ENCODE measurements around the gene MUC5B.
"Not testable (repeated sequence)": the region's sequence is repeated elsewhere in the genome, so short reads cannot be mapped to it uniquely, and the experiment has no call there.

The MUC5B gene

GRCh38 chr11:1222491-1223345 is at the start of gene MUC5B:
MUC5B (plus strand) TSS chr11:1223066; CDS start chr11:1223124, 58 bp downstream.
- H3K36me3 ChIP-seq (ENCODE audit: insufficient read depth, low read length), result no peaks in the 10 kb centered on the region
- no peaks in the 10 kb centered on the region for H3K27me3 ChIP-seq (ENCODE audit: insufficient read depth, low read length)
- H3K9ac ChIP-seq (ENCODE audit: low read length), result no peak within 1 kb of the TSS
- H3F3A ChIP-seq (ENCODE audit: insufficient read depth, low read length), result no peaks in the 10 kb centered on the region
- no peak within 1 kb of the TSS for H3K4me2 ChIP-seq (ENCODE audit: low read length)
- no peaks in the 10 kb centered on the region for H3K4me1 ChIP-seq (ENCODE audit: insufficient read depth, low read length, severe bottlenecking)
- no peaks in the 10 kb centered on the region for H3K9me2 ChIP-seq (ENCODE audit: low read depth, low read length)
- H3K79me2 ChIP-seq (ENCODE audit: insufficient read depth, low read length), result no peaks in the 10 kb centered on the region
- H3K4me3 ChIP-seq (ENCODE audit: low read depth, low read length, poor library complexity, severe bottlenecking), result no peak within 1 kb of the TSS
- no peaks in the 10 kb centered on the region for H3K9me3 ChIP-seq (ENCODE audit: low read length)
- H3K27ac ChIP-seq (ENCODE audit: low read depth, low read length, poor library complexity, severe bottlenecking), result no peak within 1 kb of the TSS
- TF ChIP-seq CTCF (IDR thresholded peaks at IDR 0.05; ENCODE audit: low read length), result no peak
- no peaks in the 10 kb centered on the region for H4K20me1 ChIP-seq (ENCODE audit: insufficient read depth, low read length)
- no peak within 1 kb of the TSS for H2AFZ ChIP-seq (ENCODE audit: low read length)

- not testable (repeated sequence) for H3K9ac ChIP-seq (ENCODE audit: low read length); H4K20me1 ChIP-seq (ENCODE audit: insufficient read depth, low read length); H3K27me3 ChIP-seq (ENCODE audit: insufficient read depth, low read length); H2AFZ ChIP-seq (ENCODE audit: low read length); H3K9me3 ChIP-seq (ENCODE audit: low read length); H3K36me3 ChIP-seq (ENCODE audit: insufficient read depth, low read length); H3F3A ChIP-seq (ENCODE audit: insufficient read depth, low read length); H3K4me3 ChIP-seq (ENCODE audit: low read depth, low read length, poor library complexity, severe bottlenecking); H3K79me2 ChIP-seq (ENCODE audit: insufficient read depth, low read length); H3K4me1 ChIP-seq (ENCODE audit: insufficient read depth, low read length, severe bottlenecking); H3K4me2 ChIP-seq (ENCODE audit: low read length); H3K27ac ChIP-seq (ENCODE audit: low read depth, low read length, poor library complexity, severe bottlenecking); H3K9me2 ChIP-seq (ENCODE audit: low read depth, low read length)
Measured at GRCh38 chr11:1173396-1173795, 49.5 kb upstream of the MUC5B start.

- Histone ChIP-seq H3F3A (ENCODE audit: insufficient read depth, low read length) (no peaks in the 10 kb centered on the region), H3K9ac (ENCODE audit: low read length) (no peak overlapping the region), H3K79me2 (ENCODE audit: insufficient read depth, low read length) (no peaks in the 10 kb centered on the region), H4K20me1 (ENCODE audit: insufficient read depth, low read length) (no peaks in the 10 kb centered on the region), H2AFZ (ENCODE audit: low read length) (no peak overlapping the region), H3K27me3 (ENCODE audit: insufficient read depth, low read length) (no peaks in the 10 kb centered on the region), H3K9me3 (ENCODE audit: low read length) (no peaks in the 10 kb centered on the region), H3K4me1 (ENCODE audit: insufficient read depth, low read length, severe bottlenecking) (no peaks in the 10 kb centered on the region), H3K4me3 (ENCODE audit: low read depth, low read length, poor library complexity, severe bottlenecking) (no peak overlapping the region), H3K36me3 (ENCODE audit: insufficient read depth, low read length) (no peaks in the 10 kb centered on the region), H3K9me2 (ENCODE audit: low read depth, low read length) (no peaks in the 10 kb centered on the region), H3K27ac (ENCODE audit: low read depth, low read length, poor library complexity, severe bottlenecking) (no peak overlapping the region), H3K4me2 (ENCODE audit: low read length) (no peak overlapping the region)
- TF ChIP-seq EZH2 (IDR thresholded peaks at IDR 0.05; ENCODE audit: borderline replicate concordance, low read length), result no peak
Measured at GRCh38 chr11:1174441-1175370, 48.2 kb upstream of the MUC5B start.

- H3K9me2 ChIP-seq (ENCODE audit: low read depth, low read length), result no peaks in the 10 kb centered on the region
- TF ChIP-seq EZH2 (IDR thresholded peaks at IDR 0.05; ENCODE audit: borderline replicate concordance, low read length) (no peak), CTCF (IDR thresholded peaks at IDR 0.05; ENCODE audit: low read length) (no peak)
Measured at GRCh38 chr11:1175461-1176223, 47.2 kb upstream of the MUC5B start.

More at GRCh38 chr11:1175461-1176223, 47.2 kb upstream of the MUC5B start:
- Histone ChIP-seq H3K36me3 (ENCODE audit: insufficient read depth, low read length) (no peaks in the 10 kb centered on the region), H2AFZ (ENCODE audit: low read length) (no peak overlapping the region), H3K4me1 (ENCODE audit: insufficient read depth, low read length, severe bottlenecking) (no peaks in the 10 kb centered on the region), H4K20me1 (ENCODE audit: insufficient read depth, low read length) (no peaks in the 10 kb centered on the region), H3K79me2 (ENCODE audit: insufficient read depth, low read length) (no peaks in the 10 kb centered on the region), H3K27ac (ENCODE audit: low read depth, low read length, poor library complexity, severe bottlenecking) (no peak overlapping the region), H3F3A (ENCODE audit: insufficient read depth, low read length) (no peaks in the 10 kb centered on the region), H3K27me3 (ENCODE audit: insufficient read depth, low read length) (no peaks in the 10 kb centered on the region), H3K9me3 (ENCODE audit: low read length) (no peaks in the 10 kb centered on the region), H3K4me3 (ENCODE audit: low read depth, low read length, poor library complexity, severe bottlenecking) (no peak overlapping the region), H3K9ac (ENCODE audit: low read length) (no peak overlapping the region), H3K4me2 (ENCODE audit: low read length) (no peak overlapping the region)

All from OCI-LY1 (cell line).